K562 (cell line): ENCODE data around the gene MED29. TPM values are rescaled to one million over a fixed set of nuclear protein-coding genes. Genes with fewer than 3 reads are reported as not detected.

Experiments used
- CBX1 ChIP-seq: sonication (generic); IDR thresholded peaks from 2 replicates; pipeline ENCODE4 v1.6.1; 2016; ENCODE audit warnings: antibody characterized with exemption, low read depth, mild to moderate bottlenecking
- EP400 ChIP-seq: fragments of 450-650 bp; IDR thresholded peaks from 2 replicates; pipeline ENCODE4 v1.6.1; 2017; ENCODE audit warnings: antibody characterized with exemption, mild to moderate bottlenecking, moderate library complexity
- ESRRA ChIP-seq: fragments of 450-650 bp; IDR thresholded peaks from 2 replicates; pipeline ENCODE4 v1.6.1; 2014; ENCODE audit warnings: low read depth, mild to moderate bottlenecking, moderate library complexity, borderline replicate concordance
- FOXA1 ChIP-seq: fragments of 450-650 bp; IDR thresholded peaks from 2 replicates; pipeline ENCODE4 v1.6.1; 2016; ENCODE audit warnings: mild to moderate bottlenecking, borderline replicate concordance
- FOXJ2 ChIP-seq: fragments of 200-800 bp; sonication (Bioruptor generic); IDR thresholded peaks from 2 replicates; pipeline ENCODE4 v1.6.1; 2016; ENCODE audit warnings: missing genetic modification characterization, missing compliant biosample characterization
- HDAC2 ChIP-seq: fragments of 450-650 bp; IDR thresholded peaks from 2 replicates; pipeline ENCODE4 v1.6.1; 2016; ENCODE audit warnings: mild to moderate bottlenecking
- IFI16 ChIP-seq: fragments of 250-450 bp; sonication (Bioruptor Pico); IDR thresholded peaks from 2 replicates; pipeline ENCODE4 v2.1.2; 2022; ENCODE audit warnings: mild to moderate bottlenecking, inconsistent platforms
- ILF3 ChIP-seq: fragments of 450-650 bp; IDR thresholded peaks from 2 replicates; pipeline ENCODE4 v1.6.1; 2018; ENCODE audit warnings: antibody characterized with exemption, mild to moderate bottlenecking, moderate library complexity, borderline replicate concordance
- KLF1 ChIP-seq: fragments of 450-650 bp; IDR thresholded peaks from 2 replicates; pipeline ENCODE4 v1.6.1; 2016; ENCODE audit warnings: missing genetic modification characterization, missing compliant biosample characterization
- LCOR ChIP-seq: sonication (generic); formaldehyde crosslinking; IDR thresholded peaks from 2 replicates; pipeline ENCODE4 v1.8.0; 2022; ENCODE audit warnings: mild to moderate bottlenecking, missing genetic modification reagents
- MAZ ChIP-seq, 2 experiments: fragments of 450-650 bp in 1 of 2; sonication (generic) in 1 of 2; formaldehyde crosslinking; IDR thresholded peaks in 1 of 2; conservative IDR thresholded peaks in 1 of 2; 2 replicates each; pipeline versions ENCODE4 v1.4.0 to v1.5.0; 2020; ENCODE audit warnings: mild to moderate bottlenecking in 1 of 2, missing genetic modification reagents in 1 of 2
- NCOA4 ChIP-seq: fragments of 450-650 bp; IDR thresholded peaks from 2 replicates; pipeline ENCODE4 v1.6.1; 2018; ENCODE audit warnings: mild to moderate bottlenecking; ENCODE audit not compliant: partially characterized antibody
- RAD21 ChIP-seq, 2 experiments: fragments of 250-450 bp in 1 of 2; fragments of 450-650 bp in 1 of 2; sonication (Bioruptor Pico) in 1 of 2; formaldehyde crosslinking in 1 of 2; IDR thresholded peaks in 1 of 2; conservative IDR thresholded peaks in 1 of 2; 2 replicates each; pipeline versions ENCODE4 v1.4.0 to v1.8.0; 2020 to 2022; ENCODE audit warnings: mild to moderate bottlenecking in 2 of 2, moderate library complexity in 1 of 2
- STAT5B ChIP-seq: fragments of 250-450 bp; sonication (Bioruptor Pico); IDR thresholded peaks from 2 replicates; pipeline ENCODE4 v1.8.0; 2021; ENCODE audit warnings: mild to moderate bottlenecking, inconsistent platforms
- TCF3 ChIP-seq: sonication (generic); formaldehyde crosslinking; IDR thresholded peaks from 2 replicates; pipeline ENCODE4 v1.4.0; 2020; ENCODE audit warnings: mild to moderate bottlenecking, missing genetic modification reagents
- ZFX ChIP-seq: sonication (generic); formaldehyde crosslinking; IDR thresholded peaks from 2 replicates; pipeline ENCODE4 v1.8.0; 2022; ENCODE audit warnings: mild to moderate bottlenecking, missing genetic modification reagents, moderate library complexity
- ZNF75A ChIP-seq: fragments of 450-650 bp; formaldehyde crosslinking; IDR thresholded peaks from 2 replicates; pipeline ENCODE4 v1.4.0; 2020; ENCODE audit warnings: mild to moderate bottlenecking
- polyA plus RNA-seq, 8 experiments: library from polyadenylated mRNA; depleted of rRNA in 4 of 8; stranded (reverse) in 5 of 8; unstranded in 3 of 8; fragments of >200 nt; fragmentation: Nextera tagmentation in 2 of 8; fragmentation: Illumina TruSeq in 1 of 8; extraction: Ambion mirVana in 2 of 8; extraction: Trizol in 1 of 8; gene quantifications; 2 replicates each; pipeline versions ENCODE4 v1.2.1 to v1.2.3, GENCODE V29; 2011 to 2014; ENCODE audit warnings: inconsistent platforms in 1 of 8, missing spikeins in 1 of 8
- total RNA-seq, 7 experiments: library from RNA; depleted of rRNA in 6 of 7; stranded (reverse); fragments of >200 nt in 6 of 7; fragmentation: Illumina TruSeq in 2 of 7; extraction: Trizol in 2 of 7; gene quantifications; 2 replicates each; pipeline versions ENCODE4 v1.2.1 to v1.2.3, GENCODE V29; 2011 to 2021; ENCODE audit warnings: low replicate concordance in 1 of 7
- TF ChIP-seq, protein P1 (sequence below): fragments of 200-800 bp; sonication (Bioruptor generic); IDR thresholded peaks from 2 replicates; pipeline ENCODE4 v1.6.1; 2017; ENCODE audit warnings: missing genetic modification characterization, missing compliant biosample characterization
- TF ChIP-seq, protein P2 (sequence below), 2 experiments: fragments of 450-650 bp; IDR thresholded peaks; 2 replicates each; pipeline ENCODE4 v1.6.1; 2016
- TF ChIP-seq, protein P3 (sequence below): sonication (generic); formaldehyde crosslinking; IDR thresholded peaks from 2 replicates; pipeline ENCODE4 v1.8.0; 2022; ENCODE audit warnings: missing genetic modification reagents, mild to moderate bottlenecking, moderate library complexity, borderline replicate concordance
- TF ChIP-seq, protein P4 (sequence below): fragments of 250-450 bp; sonication (Bioruptor Pico); IDR thresholded peaks from 2 replicates; pipeline ENCODE4 v1.4.0; 2020

The MED29 gene
- total and polyA plus RNA-seq, 9 of the 15 experiments (the other 6 are each of a cell fraction or from before 2014, with no cell fraction given): 1.8 to 22.6 (median 12.4) TPM

DNA sequence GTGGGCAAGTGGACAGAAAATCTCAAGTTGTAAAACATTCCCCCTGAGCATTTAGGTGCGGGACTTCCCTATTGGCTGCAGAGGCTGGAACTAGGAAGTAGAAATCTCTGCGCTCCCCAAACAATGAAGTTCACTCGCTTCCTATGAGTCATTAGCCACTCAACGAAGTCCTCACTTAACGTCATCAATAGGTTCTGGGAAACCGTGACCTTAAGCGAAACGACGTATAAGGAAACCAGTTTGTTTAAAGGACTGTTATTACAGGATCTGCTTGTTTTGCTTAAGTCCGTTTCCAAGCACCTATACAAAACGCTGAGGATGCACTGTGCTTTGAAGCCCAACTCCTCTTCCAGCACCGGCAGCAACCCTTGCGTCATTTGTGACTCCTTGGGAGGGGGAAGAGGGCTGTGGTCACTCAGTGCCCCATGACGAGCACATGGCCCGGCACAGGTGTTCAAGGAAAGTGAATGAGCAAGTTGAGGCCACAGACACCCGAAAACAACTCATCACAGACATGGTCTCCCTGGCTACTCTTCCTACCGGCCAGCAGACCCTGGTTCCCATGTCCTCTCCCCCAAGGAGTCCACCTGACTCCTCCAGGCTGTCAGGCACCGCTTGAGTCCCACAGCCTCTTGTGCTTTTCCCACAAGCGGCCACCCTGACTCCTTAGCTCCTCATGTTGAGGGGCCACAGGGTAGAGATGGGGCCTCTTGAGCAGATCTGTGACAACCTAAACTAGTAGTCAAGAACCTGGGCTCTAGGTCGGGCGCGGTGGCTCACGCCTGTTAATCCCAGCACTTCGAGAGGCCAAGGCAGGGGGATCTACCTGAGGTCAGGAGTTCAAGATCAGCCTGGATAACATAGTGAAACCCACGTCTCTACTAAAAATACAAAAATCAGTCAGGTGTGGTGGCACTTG is 39.8 kb downstream of the MED29 start (continued):
- TF ChIP-seq STAT5B (CRISPR knock-in tag) (no peak), RAD21 (CRISPR knock-in tag; conservative IDR thresholded peaks at IDR 0.05 in 1 of 2, IDR thresholded peaks at IDR 0.05 in 1 of 2) (no peak), FOXA1 (no peak), IFI16 (CRISPR knock-in tag) (no peak), HDAC2 (peak; percentile 85; the same call in 1 of the 2 replicates), NCOA4 (no peak), LCOR (CRISPR knock-in tag) (peak; percentile 16; the same call in 1 of the 2 replicates), FOXJ2 (0 out of 2 replicates have a peak, but pooled peaks have one; percentile 25), TCF3 (no peak), EP400 (peak; percentile 90), ILF3 (no peak; the same call in 1 of the 2 replicates), KLF1 (tag) (no peak), ZNF75A (CRISPR knock-in tag) (0 out of 2 replicates have a peak, but pooled peaks have one; percentile 27), ZFX (CRISPR knock-in tag) (0 out of 2 replicates have a peak, but pooled peaks have one; percentile 45), ESRRA (peak; percentile 60; the same call in 1 of the 2 replicates), MAZ (CRISPR knock-in tag; conservative IDR thresholded peaks at IDR 0.05 in 1 of 2, IDR thresholded peaks at IDR 0.05 in 1 of 2) (peak; percentile 30 to 83; a peak in 2 of 4 replicates), CBX1 (no peak)
- TF ChIP-seq, protein P1, sequence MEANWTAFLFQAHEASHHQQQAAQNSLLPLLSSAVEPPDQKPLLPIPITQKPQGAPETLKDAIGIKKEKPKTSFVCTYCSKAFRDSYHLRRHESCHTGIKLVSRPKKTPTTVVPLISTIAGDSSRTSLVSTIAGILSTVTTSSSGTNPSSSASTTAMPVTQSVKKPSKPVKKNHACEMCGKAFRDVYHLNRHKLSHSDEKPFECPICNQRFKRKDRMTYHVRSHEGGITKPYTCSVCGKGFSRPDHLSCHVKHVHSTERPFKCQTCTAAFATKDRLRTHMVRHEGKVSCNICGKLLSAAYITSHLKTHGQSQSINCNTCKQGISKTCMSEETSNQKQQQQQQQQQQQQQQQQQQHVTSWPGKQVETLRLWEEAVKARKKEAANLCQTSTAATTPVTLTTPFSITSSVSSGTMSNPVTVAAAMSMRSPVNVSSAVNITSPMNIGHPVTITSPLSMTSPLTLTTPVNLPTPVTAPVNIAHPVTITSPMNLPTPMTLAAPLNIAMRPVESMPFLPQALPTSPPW (CRISPR knock-in tag): peak; percentile 46
- TF ChIP-seq, protein P2, sequence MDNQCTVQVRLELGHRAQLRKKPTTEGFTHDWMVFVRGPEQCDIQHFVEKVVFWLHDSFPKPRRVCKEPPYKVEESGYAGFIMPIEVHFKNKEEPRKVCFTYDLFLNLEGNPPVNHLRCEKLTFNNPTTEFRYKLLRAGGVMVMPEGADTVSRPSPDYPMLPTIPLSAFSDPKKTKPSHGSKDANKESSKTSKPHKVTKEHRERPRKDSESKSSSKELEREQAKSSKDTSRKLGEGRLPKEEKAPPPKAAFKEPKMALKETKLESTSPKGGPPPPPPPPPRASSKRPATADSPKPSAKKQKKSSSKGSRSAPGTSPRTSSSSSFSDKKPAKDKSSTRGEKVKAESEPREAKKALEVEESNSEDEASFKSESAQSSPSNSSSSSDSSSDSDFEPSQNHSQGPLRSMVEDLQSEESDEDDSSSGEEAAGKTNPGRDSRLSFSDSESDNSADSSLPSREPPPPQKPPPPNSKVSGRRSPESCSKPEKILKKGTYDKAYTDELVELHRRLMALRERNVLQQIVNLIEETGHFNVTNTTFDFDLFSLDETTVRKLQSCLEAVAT (IDR thresholded peaks at IDR 0.05): peak in 1 of 2 experiments; percentile 54; a peak in 2 of 4 replicates
- TF ChIP-seq, protein P3, sequence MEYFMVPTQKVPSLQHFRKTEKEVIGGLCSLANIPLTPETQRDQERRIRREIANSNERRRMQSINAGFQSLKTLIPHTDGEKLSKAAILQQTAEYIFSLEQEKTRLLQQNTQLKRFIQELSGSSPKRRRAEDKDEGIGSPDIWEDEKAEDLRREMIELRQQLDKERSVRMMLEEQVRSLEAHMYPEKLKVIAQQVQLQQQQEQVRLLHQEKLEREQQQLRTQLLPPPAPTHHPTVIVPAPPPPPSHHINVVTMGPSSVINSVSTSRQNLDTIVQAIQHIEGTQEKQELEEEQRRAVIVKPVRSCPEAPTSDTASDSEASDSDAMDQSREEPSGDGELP (CRISPR knock-in tag): peak; percentile 83
- TF ChIP-seq, protein P4, sequence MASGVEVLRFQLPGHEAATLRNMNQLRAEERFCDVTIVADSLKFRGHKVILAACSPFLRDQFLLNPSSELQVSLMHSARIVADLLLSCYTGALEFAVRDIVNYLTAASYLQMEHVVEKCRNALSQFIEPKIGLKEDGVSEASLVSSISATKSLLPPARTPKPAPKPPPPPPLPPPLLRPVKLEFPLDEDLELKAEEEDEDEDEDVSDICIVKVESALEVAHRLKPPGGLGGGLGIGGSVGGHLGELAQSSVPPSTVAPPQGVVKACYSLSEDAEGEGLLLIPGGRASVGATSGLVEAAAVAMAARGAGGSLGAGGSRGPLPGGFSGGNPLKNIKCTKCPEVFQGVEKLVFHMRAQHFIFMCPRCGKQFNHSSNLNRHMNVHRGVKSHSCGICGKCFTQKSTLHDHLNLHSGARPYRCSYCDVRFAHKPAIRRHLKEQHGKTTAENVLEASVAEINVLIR (CRISPR knock-in tag): 0 out of 2 replicates have a peak, but pooled peaks have one; percentile 60
